Measurements from ENCODE around the gene GABRB1.

Gene GABRB1

GRCh38 chr4:46999566-46999965 lies 31.8 kb upstream of the GABRB1 start:
- no peak overlapping the region for H3K4me3 ChIP-seq (ENCODE audit: low read depth, low read length)
- TF ChIP-seq CTCF (IDR thresholded peaks at IDR 0.05; ENCODE audit: low read depth, low read length): no peak

- TF ChIP-seq CTCF (IDR thresholded peaks at IDR 0.05; ENCODE audit: low read depth, low read length): no peak
- H3K4me3 ChIP-seq (ENCODE audit: low read depth, low read length): no peak overlapping the region
Measured at GRCh38 chr4:47000406-47000805, 31.0 kb upstream of the GABRB1 start.

- H3K4me3 ChIP-seq (ENCODE audit: low read depth, low read length): no peak overlapping the region
- peak; percentile 42; the same call in 1 of the 2 replicates for TF ChIP-seq CTCF (IDR thresholded peaks at IDR 0.05; ENCODE audit: low read depth, low read length)
Measured at GRCh38 chr4:47002580-47002979, 28.8 kb upstream of the GABRB1 start.

GRCh38 chr4:47010347-47010911 lies 20.9 kb upstream of the GABRB1 start:
- no peak overlapping the region for H3K4me3 ChIP-seq (ENCODE audit: low read depth, low read length)
- no peak for TF ChIP-seq CTCF (IDR thresholded peaks at IDR 0.05; ENCODE audit: low read depth, low read length)

GRCh38 chr4:47010912-47011446 lies 20.4 kb upstream of the GABRB1 start:
- no peak overlapping the region for H3K4me3 ChIP-seq (ENCODE audit: low read depth, low read length)

GRCh38 chr4:47012676-47013075 lies 18.7 kb upstream of the GABRB1 start:
- TF ChIP-seq CTCF (IDR thresholded peaks at IDR 0.05; ENCODE audit: low read depth, low read length): no peak

More at GRCh38 chr4:47010912-47011446, 20.4 kb upstream of the GABRB1 start:
- TF ChIP-seq CTCF (IDR thresholded peaks at IDR 0.05; ENCODE audit: low read depth, low read length): no peak

GRCh38 chr4:47013373-47013772 lies 18.0 kb upstream of the GABRB1 start:
- H3K4me3 ChIP-seq (ENCODE audit: low read depth, low read length): no peak overlapping the region
- no peak for TF ChIP-seq CTCF (IDR thresholded peaks at IDR 0.05; ENCODE audit: low read depth, low read length)

More at GRCh38 chr4:47012676-47013075, 18.7 kb upstream of the GABRB1 start:
- no peak overlapping the region for H3K4me3 ChIP-seq (ENCODE audit: low read depth, low read length)
